ENCODE results near the gene RGS6.

DNA sequence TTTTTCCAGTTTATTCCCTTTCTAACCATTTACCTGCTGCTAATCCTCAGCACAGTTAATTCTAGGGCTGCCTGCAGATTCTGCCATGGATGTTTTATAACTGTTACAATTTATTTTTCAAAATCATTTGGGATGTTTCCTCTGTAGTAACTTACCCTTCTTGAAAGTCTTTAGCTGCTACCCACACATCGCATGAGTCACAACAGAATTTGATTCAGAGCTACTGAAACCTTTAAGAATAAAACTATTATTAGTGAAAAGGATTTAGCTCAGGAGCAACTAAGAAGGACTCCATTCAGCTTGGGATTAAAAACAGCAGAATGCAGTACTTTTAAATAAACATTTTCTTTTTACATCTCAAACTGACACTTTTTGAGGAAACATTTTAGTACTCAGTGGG, 41.7 kb upstream of the RGS6 start:
- TF ChIP-seq, protein P1, sequence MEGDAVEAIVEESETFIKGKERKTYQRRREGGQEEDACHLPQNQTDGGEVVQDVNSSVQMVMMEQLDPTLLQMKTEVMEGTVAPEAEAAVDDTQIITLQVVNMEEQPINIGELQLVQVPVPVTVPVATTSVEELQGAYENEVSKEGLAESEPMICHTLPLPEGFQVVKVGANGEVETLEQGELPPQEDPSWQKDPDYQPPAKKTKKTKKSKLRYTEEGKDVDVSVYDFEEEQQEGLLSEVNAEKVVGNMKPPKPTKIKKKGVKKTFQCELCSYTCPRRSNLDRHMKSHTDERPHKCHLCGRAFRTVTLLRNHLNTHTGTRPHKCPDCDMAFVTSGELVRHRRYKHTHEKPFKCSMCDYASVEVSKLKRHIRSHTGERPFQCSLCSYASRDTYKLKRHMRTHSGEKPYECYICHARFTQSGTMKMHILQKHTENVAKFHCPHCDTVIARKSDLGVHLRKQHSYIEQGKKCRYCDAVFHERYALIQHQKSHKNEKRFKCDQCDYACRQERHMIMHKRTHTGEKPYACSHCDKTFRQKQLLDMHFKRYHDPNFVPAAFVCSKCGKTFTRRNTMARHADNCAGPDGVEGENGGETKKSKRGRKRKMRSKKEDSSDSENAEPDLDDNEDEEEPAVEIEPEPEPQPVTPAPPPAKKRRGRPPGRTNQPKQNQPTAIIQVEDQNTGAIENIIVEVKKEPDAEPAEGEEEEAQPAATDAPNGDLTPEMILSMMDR (IDR thresholded peaks at IDR 0.05) = no peak
- no peak for TF ChIP-seq EP300 (IDR thresholded peaks at IDR 0.05)
